Muscle layer of duodenum (tissue), 2 donors: ENCODE data around the gene USP17L11.
"Not testable (repeated sequence)": the region's sequence is repeated elsewhere in the genome, so short reads cannot be mapped to it uniquely, and the experiment has no call there.

Experiments
- H3K27ac ChIP-seq: one replicate; pipeline ENCODE4 v1.7.0; 2013; ENCODE audit warnings: mild to moderate bottlenecking, low read length
- H3K27me3 ChIP-seq: one replicate; pipeline ENCODE4 v1.7.0; 2013; ENCODE audit warnings: low read depth, mild to moderate bottlenecking, control low read depth, low read length
- H3K36me3 ChIP-seq, 2 donors: one replicate each; pipeline ENCODE4 v1.7.0; 2013; ENCODE audit warnings: low read length in 2 of 2, control low read depth in 1 of 2, mild to moderate bottlenecking in 1 of 2; ENCODE audit not compliant: insufficient read depth in 2 of 2, control insufficient read depth in 1 of 2
- H3K4me1 ChIP-seq, 2 donors: one replicate each; pipeline ENCODE4 v1.7.0; 2013; ENCODE audit warnings: low read length in 2 of 2, mild to moderate bottlenecking in 2 of 2, control low read depth in 1 of 2, moderate library complexity in 1 of 2; ENCODE audit not compliant: insufficient read depth in 2 of 2, control insufficient read depth in 1 of 2
- H3K4me3 ChIP-seq, 2 donors: one replicate each; pipeline ENCODE4 v1.7.0; 2013; ENCODE audit warnings: low read length in 2 of 2, low read depth in 1 of 2, mild to moderate bottlenecking in 1 of 2
- H3K9me3 ChIP-seq, 2 donors: one replicate each; pipeline ENCODE4 v1.7.0; 2013; ENCODE audit warnings: low read length in 2 of 2, control low read depth in 1 of 2, mild to moderate bottlenecking in 1 of 2; ENCODE audit not compliant: control insufficient read depth in 1 of 2
- donor health status: healthy.

USP17L11 gene

GRCh38 chr4:9215105-9215504 lies at the start of gene USP17L11:
USP17L11 (plus strand) TSS chr4:9215405; CDS start chr4:9215405, 0 bp downstream.
- not testable (repeated sequence) for H3K4me3 ChIP-seq, H3K27me3 ChIP-seq, H3K9me3 ChIP-seq, H3K4me1 ChIP-seq, H3K36me3 ChIP-seq, H3K27ac ChIP-seq

- not testable (repeated sequence) for H3K9me3 ChIP-seq, H3K4me3 ChIP-seq, H3K27me3 ChIP-seq, H3K4me1 ChIP-seq, H3K36me3 ChIP-seq, H3K27ac ChIP-seq
These were observed 49.2 kb upstream of the USP17L11 start for GRCh38 chr4:9165990-9166389.

GRCh38 chr4:9169791-9170459 lies 45.3 kb upstream of the USP17L11 start, which contains the start of gene FAM90A26:
FAM90A26 (plus strand) TSS chr4:9170409; CDS start chr4:9173173, 2,764 bp downstream.
- H3K27me3 ChIP-seq, H3K4me3 ChIP-seq, H3K36me3 ChIP-seq, H3K4me1 ChIP-seq, H3K9me3 ChIP-seq, H3K27ac ChIP-seq: not testable (repeated sequence)

GRCh38 chr4:9210357-9210756 lies 4.8 kb upstream of the USP17L11 start, which contains the start of gene USP17L10:
USP17L10 (plus strand) TSS chr4:9210657; CDS start chr4:9210657, 0 bp downstream.
- not testable (repeated sequence) for H3K27ac ChIP-seq, H3K4me1 ChIP-seq, H3K4me3 ChIP-seq, H3K9me3 ChIP-seq, H3K36me3 ChIP-seq, H3K27me3 ChIP-seq

GRCh38 chr4:9214701-9215100 lies 504 bp upstream of the USP17L11 start:
- not testable (repeated sequence) for H3K4me3 ChIP-seq, H3K27ac ChIP-seq, H3K9me3 ChIP-seq, H3K27me3 ChIP-seq, H3K4me1 ChIP-seq, H3K36me3 ChIP-seq

GRCh38 chr4:9219852-9220251 lies 4.6 kb downstream of the USP17L11 start, which contains the start of gene USP17L12:
USP17L12 (plus strand) TSS chr4:9220152; CDS start chr4:9220152, 0 bp downstream.
- H3K27ac ChIP-seq, H3K4me1 ChIP-seq, H3K4me3 ChIP-seq, H3K27me3 ChIP-seq, H3K9me3 ChIP-seq, H3K36me3 ChIP-seq: not testable (repeated sequence)

GRCh38 chr4:9224596-9224995 lies 9.4 kb downstream of the USP17L11 start, which contains the start of gene USP17L13:
USP17L13 (plus strand) TSS chr4:9224896; CDS start chr4:9224896, 0 bp downstream.
- not testable (repeated sequence) for H3K27ac ChIP-seq, H3K9me3 ChIP-seq, H3K4me3 ChIP-seq, H3K27me3 ChIP-seq, H3K4me1 ChIP-seq, H3K36me3 ChIP-seq

- not testable (repeated sequence) for H3K4me1 ChIP-seq, H3K27ac ChIP-seq, H3K36me3 ChIP-seq, H3K9me3 ChIP-seq, H3K4me3 ChIP-seq, H3K27me3 ChIP-seq
These were observed 15.0 kb downstream of the USP17L11 start for GRCh38 chr4:9230249-9230648.

- not testable (repeated sequence) for H3K27me3 ChIP-seq, H3K4me3 ChIP-seq, H3K27ac ChIP-seq, H3K9me3 ChIP-seq, H3K36me3 ChIP-seq, H3K4me1 ChIP-seq
These were observed 18.9 kb downstream of the USP17L11 start, which contains the start of gene USP17L15 for GRCh38 chr4:9234085-9234484. USP17L15 (plus strand) TSS chr4:9234385; CDS start chr4:9234385, 0 bp downstream.

- not testable (repeated sequence) for H3K27ac ChIP-seq, H3K4me3 ChIP-seq, H3K4me1 ChIP-seq, H3K36me3 ChIP-seq, H3K9me3 ChIP-seq, H3K27me3 ChIP-seq
These were observed 23.3 kb downstream of the USP17L11 start for GRCh38 chr4:9238461-9238860.

- H3K36me3 ChIP-seq, H3K27me3 ChIP-seq, H3K4me1 ChIP-seq, H3K4me3 ChIP-seq, H3K9me3 ChIP-seq, H3K27ac ChIP-seq: not testable (repeated sequence)
These were observed 28.4 kb downstream of the USP17L11 start, which contains the start of gene USP17L17 for GRCh38 chr4:9243579-9243978. USP17L17 (plus strand) TSS chr4:9243879; CDS start chr4:9243879, 0 bp downstream.
